ENCODE results near the gene SLC43A2. TPM values are rescaled to one million over a fixed set of nuclear protein-coding genes. Genes with fewer than 3 reads are reported as not detected.
A peak's percentile ranks its signal among the peaks of the same experiment; 100 is the strongest.

The SLC43A2 gene
- total RNA-seq, 6 donors from 2014 or later, result 16.9 to 79.0 (median 49.2) TPM

- no peak for ATAC-seq (ENCODE audit: low FRiP score in 2 of 2)
- WGBS, 2 donors, result 81 to 84% methylated on average over 11 to 12 of the region's 12 CpGs
Measured at GRCh38 chr17:1624650-1625049, 4.0 kb downstream of the SLC43A2 start.

GRCh38 chr17:1623057-1623630 is 5.5 kb downstream of the SLC43A2 start:
- ATAC-seq (ENCODE audit: low FRiP score in 2 of 2) (no peak), DNase-seq (no peak)
- H3K27ac ChIP-seq, result no peak overlapping the region
- H3K27me3 ChIP-seq, result no peaks in the 10 kb centered on the region
- H3K9me3 ChIP-seq, result no peaks in the 10 kb centered on the region
- WGBS, 2 donors, result 90 to 91% methylated on average over 8 to 14 of the region's 14 CpGs
- H3K4me1 ChIP-seq, result peaks cover 27 to 40% (median 34%) of the 10 kb centered on the region in 4 donors
- H3K4me3 ChIP-seq, result no peak overlapping the region
- TF ChIP-seq POLR2AphosphoS5 (IDR thresholded peaks at IDR 0.05), result no peak
- no peak for TF ChIP-seq CTCF (IDR thresholded peaks at IDR 0.05)
- TF ChIP-seq POLR2A (IDR thresholded peaks at IDR 0.05), result no peak
- TF ChIP-seq EP300 (IDR thresholded peaks at IDR 0.05), result no peak
- H3K36me3 ChIP-seq, result peaks cover 2 to 20% (median 10%) of the 10 kb centered on the region in 4 donors

More at GRCh38 chr17:1624650-1625049, 4.0 kb downstream of the SLC43A2 start:
- DNase-seq, result no peak
- Histone ChIP-seq H3K4me3 (no peak overlapping the region), H3K27me3 (no peaks in the 10 kb centered on the region), H3K9me3 (no peaks in the 10 kb centered on the region), H3K4me1 (peaks cover 24 to 42% (median 37%) of the 10 kb centered on the region in 4 donors), H3K27ac (no peak overlapping the region), H3K36me3 (peaks cover 2 to 15% (median 9%) of the 10 kb centered on the region in 4 donors)
- TF ChIP-seq POLR2A (IDR thresholded peaks at IDR 0.05) (no peak), POLR2AphosphoS5 (IDR thresholded peaks at IDR 0.05) (no peak), EP300 (IDR thresholded peaks at IDR 0.05) (no peak), CTCF (IDR thresholded peaks at IDR 0.05) (no peak)

GRCh38 chr17:1621273-1621954 is 7.2 kb downstream of the SLC43A2 start:
- TF ChIP-seq EP300 (IDR thresholded peaks at IDR 0.05), result no peak
- no peak for TF ChIP-seq POLR2AphosphoS5 (IDR thresholded peaks at IDR 0.05)
- ATAC-seq (ENCODE audit: low FRiP score in 2 of 2) (no peak), DNase-seq (no peak)
- Histone ChIP-seq H3K36me3 (peaks cover 2 to 27% (median 10%) of the 10 kb centered on the region in 4 donors), H3K27ac (peak overlapping the region in 2 of 4 donors; percentile 7 to 30), H3K9me3 (no peaks in the 10 kb centered on the region), H3K4me1 (peaks cover 21 to 34% (median 27%) of the 10 kb centered on the region in 4 donors), H3K27me3 (no peaks in the 10 kb centered on the region), H3K4me3 (no peak overlapping the region)
- 71 to 85% methylated on average over 9 to 22 of the region's 22 CpGs for WGBS, 2 donors

DNA sequence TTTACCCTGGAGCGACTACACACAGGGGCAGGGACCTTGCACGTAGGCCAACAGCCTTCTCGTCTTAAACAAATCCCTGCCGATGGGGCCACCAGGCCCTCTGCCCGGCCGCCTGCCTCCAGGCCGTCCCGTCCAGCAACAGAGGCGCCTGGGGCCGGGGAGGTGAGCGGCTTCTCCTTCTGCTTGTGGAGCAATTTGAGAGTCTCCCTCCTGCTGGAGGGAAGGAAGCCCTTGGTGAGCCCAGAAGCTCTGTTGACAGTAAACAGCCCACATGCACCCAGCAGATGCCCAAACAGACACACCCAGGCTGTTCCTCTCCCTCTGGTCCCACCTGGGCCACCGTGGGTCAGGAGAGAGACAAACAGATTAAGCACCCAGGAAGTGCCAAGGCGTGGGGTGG is 8.1 kb downstream of the SLC43A2 start:
- peak overlapping the region in 1 of 4 donors; percentile 30 for H3K27ac ChIP-seq
- ATAC-seq (ENCODE audit: low FRiP score in 2 of 2) (no peak), DNase-seq (peak in 1 of 2 donors; percentile 71)
- WGBS, 2 donors, result 86 to 91% methylated on average over 12 to 13 of the region's 13 CpGs
- no peaks in the 10 kb centered on the region for H3K27me3 ChIP-seq
- peaks cover 2 to 32% (median 10%) of the 10 kb centered on the region in 4 donors for H3K36me3 ChIP-seq
- peaks cover 13 to 25% (median 18%) of the 10 kb centered on the region in 4 donors for H3K4me1 ChIP-seq
- H3K4me3 ChIP-seq, result no peak overlapping the region
- no peaks in the 10 kb centered on the region for H3K9me3 ChIP-seq
- TF ChIP-seq CTCF (IDR thresholded peaks at IDR 0.05) (no peak), POLR2AphosphoS5 (IDR thresholded peaks at IDR 0.05) (no peak), POLR2A (IDR thresholded peaks at IDR 0.05) (no peak), EP300 (IDR thresholded peaks at IDR 0.05) (no peak)

GRCh38 chr17:1617620-1618174 is 10.9 kb downstream of the SLC43A2 start:
- ATAC-seq (ENCODE audit: low FRiP score in 2 of 2), result peak in 1 of 2 donors; percentile 88
- Histone ChIP-seq H3K4me3 (no peak overlapping the region), H3K4me1 (peaks cover 10 to 23% (median 19%) of the 10 kb centered on the region in 4 donors), H3K27ac (peak overlapping the region; percentile 60 to 78 (median 72)), H3K36me3 (peaks cover 2 to 47% (median 20%) of the 10 kb centered on the region in 4 donors), H3K9me3 (no peaks in the 10 kb centered on the region), H3K27me3 (no peaks in the 10 kb centered on the region)
- no peak for DNase-seq
- TF ChIP-seq EP300 (IDR thresholded peaks at IDR 0.05) (no peak), POLR2A (IDR thresholded peaks at IDR 0.05) (no peak), CTCF (IDR thresholded peaks at IDR 0.05) (no peak), POLR2AphosphoS5 (IDR thresholded peaks at IDR 0.05) (no peak)
- 60 to 67% methylated on average over 17 to 20 of the region's 20 CpGs for WGBS, 2 donors

Measured in upper lobe of left lung (tissue), 6 donors.